Stimulated activated CD4-positive, alpha-beta T cell treated with anti-CD3 and anti-CD28 coated beads, Interleukin-1b, Interleukin-23, amount 100 ng/mL, for 4 hours (primary cell): ENCODE measurements around the gene AKR1D1.

Experiments
- DNase-seq, 2 donors: peaks; one replicate each; pipeline ENCODE4 v3.0.0-alpha.2; 2020; ENCODE audit warnings: low read depth in 2 of 2

AKR1D1 gene

DNA sequence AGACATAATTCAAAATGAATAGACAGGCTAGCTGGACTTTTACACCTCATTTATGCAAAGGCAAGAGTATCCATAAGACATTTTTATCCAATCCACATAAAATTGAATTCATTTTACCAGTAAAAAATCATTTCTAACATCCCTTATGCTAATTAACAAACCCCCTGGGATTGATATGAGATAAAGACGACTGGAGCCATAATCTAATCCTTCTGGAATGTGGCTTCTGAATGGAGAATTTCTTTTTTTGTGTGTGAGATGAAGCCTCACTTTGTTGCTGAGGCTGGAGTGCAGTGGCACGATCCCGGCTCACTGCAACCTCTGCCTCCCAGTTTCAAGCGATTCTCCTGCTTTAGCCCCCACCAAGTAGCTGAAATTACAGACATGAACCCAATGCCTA lies 90.4 kb downstream of the AKR1D1 start:
- DNase-seq, result no peak

DNA sequence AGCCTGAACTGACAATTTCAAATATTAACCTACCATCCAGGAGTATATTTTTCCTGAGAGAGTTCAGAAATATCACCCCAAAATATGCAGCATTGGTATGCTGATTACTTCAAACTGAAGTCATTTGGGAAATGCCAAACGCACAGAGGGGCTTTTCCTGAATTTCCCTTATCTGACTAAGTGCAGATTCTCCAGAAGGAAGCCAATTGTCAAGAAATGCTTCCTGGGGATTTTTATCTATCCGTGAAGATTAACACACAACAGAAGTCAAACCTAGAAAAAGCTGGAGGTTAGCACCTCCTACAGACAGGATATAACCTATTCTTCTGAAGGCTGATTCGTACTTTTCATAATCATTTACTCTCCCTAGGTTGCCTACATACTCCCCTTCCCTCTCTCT lies 91.0 kb downstream of the AKR1D1 start:
- DNase-seq, result no peak

DNA sequence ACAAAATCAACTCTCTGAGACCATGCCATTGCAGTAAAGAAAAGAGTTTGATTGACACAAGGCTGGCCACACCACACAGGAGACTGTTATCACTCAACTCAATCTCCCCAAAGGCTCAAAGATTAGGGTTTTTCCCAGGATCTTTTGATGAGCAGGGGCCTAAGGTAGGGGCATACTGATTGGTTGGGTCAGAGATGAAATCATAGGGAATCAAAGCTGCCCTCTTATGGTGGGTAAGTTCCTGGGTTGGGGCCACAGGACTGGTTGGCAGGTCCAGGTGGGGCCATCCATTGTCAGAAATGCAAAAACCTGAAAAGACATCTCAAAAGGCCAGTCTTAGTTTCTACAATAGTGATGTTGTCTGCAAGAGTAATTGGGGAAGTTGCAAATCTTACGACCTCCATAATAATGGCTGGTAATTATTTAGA lies 91.6 kb downstream of the AKR1D1 start:
- no peak for DNase-seq
